KMS-11 (cell line): ENCODE data around the gene OR51A4.

Experiments
- H2AFZ ChIP-seq: fragments of 200-600 bp; sonication (generic); 2 replicates; pipeline ENCODE4 v1.6.1; 2016; ENCODE audit warnings: antibody characterized with exemption, mixed run types, low read depth
- H3K27ac ChIP-seq: fragments of 200-600 bp; sonication (generic); 2 replicates; pipeline ENCODE4 v1.6.1; 2016; ENCODE audit warnings: mild to moderate bottlenecking, mixed run types
- H3K27me3 ChIP-seq: fragments of 200-600 bp; sonication (generic); 2 replicates; pipeline ENCODE4 v1.6.1; 2017; ENCODE audit warnings: mild to moderate bottlenecking, low read depth, mixed run types, moderate library complexity; ENCODE audit not compliant: insufficient read depth
- H3K36me3 ChIP-seq: fragments of 200-600 bp; sonication (generic); 2 replicates; pipeline ENCODE4 v1.6.1; 2017; ENCODE audit warnings: mild to moderate bottlenecking, mixed run types; ENCODE audit not compliant: insufficient read depth
- H3K4me1 ChIP-seq: fragments of 200-600 bp; sonication (generic); 2 replicates; pipeline ENCODE4 v1.6.1; 2016; ENCODE audit warnings: mild to moderate bottlenecking, low read depth, mixed run types; ENCODE audit not compliant: poor library complexity, severe bottlenecking
- H3K4me2 ChIP-seq: fragments of 200-600 bp; sonication (generic); 2 replicates; pipeline ENCODE4 v1.7.0; 2016; ENCODE audit warnings: mild to moderate bottlenecking, mixed run types
- H3K4me3 ChIP-seq: fragments of 200-600 bp; sonication (generic); IDR thresholded peaks from 2 replicates; pipeline ENCODE4 v1.6.1; 2017; ENCODE audit warnings: low read depth, low read length, mixed read lengths; ENCODE audit not compliant: insufficient read depth
- H3K79me2 ChIP-seq: fragments of 200-600 bp; sonication (generic); 2 replicates; pipeline ENCODE4 v1.6.1; 2016; ENCODE audit warnings: low read depth, mixed run types; ENCODE audit not compliant: insufficient read depth
- H3K9ac ChIP-seq: fragments of 200-600 bp; sonication (generic); 2 replicates; pipeline ENCODE4 v1.6.1; 2016; ENCODE audit warnings: mild to moderate bottlenecking, mixed run types
- H4K20me1 ChIP-seq: fragments of 200-600 bp; sonication (generic); 2 replicates; pipeline ENCODE4 v1.6.1; 2016; ENCODE audit warnings: mild to moderate bottlenecking, mixed run types; ENCODE audit not compliant: insufficient read depth
- CTCF ChIP-seq: fragments of 200-600 bp; sonication (generic); conservative IDR thresholded peaks from 2 replicates; pipeline ENCODE4 v1.6.1; 2017; ENCODE audit warnings: low read depth, mild to moderate bottlenecking, antibody characterized with exemption, low read length, moderate library complexity, mixed read lengths

Gene OR51A4

DNA sequence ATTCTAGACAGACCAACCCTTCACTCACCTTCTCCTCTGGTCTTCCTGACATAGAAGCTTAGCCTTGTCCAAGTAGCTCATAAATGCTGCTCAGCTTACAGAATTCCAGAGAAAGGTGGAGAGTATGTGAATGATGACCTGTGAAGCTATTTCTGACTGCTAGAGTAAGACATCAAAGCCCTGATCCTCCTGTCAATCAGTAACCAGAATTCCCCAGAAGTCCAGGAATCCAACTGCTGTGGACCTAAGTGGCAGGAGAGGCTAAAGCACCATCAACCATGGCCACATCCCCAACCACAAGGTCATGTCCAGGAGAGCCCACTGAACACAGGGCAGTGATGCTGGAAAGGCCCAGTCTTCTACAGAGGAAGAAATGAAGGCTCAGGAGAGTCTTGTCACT, 30.8 kb downstream of the OR51A4 start:
- Histone ChIP-seq H3K9ac (no peak overlapping the region), H3K4me2 (no peak overlapping the region), H3K4me3 (no peak overlapping the region), H3K79me2 (no peaks in the 10 kb centered on the region), H3K27me3 (no peaks in the 10 kb centered on the region), H2AFZ (no peak overlapping the region), H4K20me1 (no peaks in the 10 kb centered on the region), H3K4me1 (no peaks in the 10 kb centered on the region), H3K27ac (no peak overlapping the region), H3K36me3 (no peaks in the 10 kb centered on the region)
- no peak for TF ChIP-seq CTCF

DNA sequence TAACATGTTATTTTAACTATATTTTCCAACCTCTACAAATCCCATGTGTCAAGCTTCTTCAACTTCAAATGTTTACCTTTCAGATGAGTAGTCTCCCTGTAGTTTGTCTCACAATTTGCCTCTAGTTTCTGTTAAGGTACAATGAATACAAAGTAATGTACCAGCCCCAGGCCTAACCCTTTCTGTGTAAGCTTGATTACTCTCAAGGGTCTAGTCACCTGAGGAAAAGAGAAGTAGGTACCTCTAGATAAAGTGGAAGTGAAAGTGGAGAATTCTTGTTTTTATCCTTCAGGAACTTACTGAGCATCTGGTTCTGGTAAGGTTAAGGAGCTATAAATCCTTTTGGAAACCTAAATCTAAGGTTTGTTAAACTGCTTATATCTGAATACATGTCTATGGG, 43.9 kb downstream of the OR51A4 start, which contains the start of gene OR51A7:
Gene OR51A7, plus strand, starts transcription at position 300 of the 400 bp plus-strand sequence. CDS start 3,587 bp downstream, outside the sequence.
- Histone ChIP-seq H3K4me1 (no peaks in the 10 kb centered on the region), H3K27ac (no peak within 1 kb of the TSS), H3K4me2 (no peak within 1 kb of the TSS), H3K4me3 (no peak within 1 kb of the TSS), H3K9ac (no peak within 1 kb of the TSS), H3K36me3 (no peaks in the 10 kb centered on the region), H2AFZ (no peak within 1 kb of the TSS), H4K20me1 (no peaks in the 10 kb centered on the region), H3K79me2 (no peaks in the 10 kb centered on the region), H3K27me3 (no peaks in the 10 kb centered on the region)
- no peak for TF ChIP-seq CTCF
